Measurements from ENCODE around the gene ADIRF.
"Not testable (repeated sequence)": the region's sequence is repeated elsewhere in the genome, so short reads cannot be mapped to it uniquely, and the experiment has no call there.

The ADIRF gene

DNA sequence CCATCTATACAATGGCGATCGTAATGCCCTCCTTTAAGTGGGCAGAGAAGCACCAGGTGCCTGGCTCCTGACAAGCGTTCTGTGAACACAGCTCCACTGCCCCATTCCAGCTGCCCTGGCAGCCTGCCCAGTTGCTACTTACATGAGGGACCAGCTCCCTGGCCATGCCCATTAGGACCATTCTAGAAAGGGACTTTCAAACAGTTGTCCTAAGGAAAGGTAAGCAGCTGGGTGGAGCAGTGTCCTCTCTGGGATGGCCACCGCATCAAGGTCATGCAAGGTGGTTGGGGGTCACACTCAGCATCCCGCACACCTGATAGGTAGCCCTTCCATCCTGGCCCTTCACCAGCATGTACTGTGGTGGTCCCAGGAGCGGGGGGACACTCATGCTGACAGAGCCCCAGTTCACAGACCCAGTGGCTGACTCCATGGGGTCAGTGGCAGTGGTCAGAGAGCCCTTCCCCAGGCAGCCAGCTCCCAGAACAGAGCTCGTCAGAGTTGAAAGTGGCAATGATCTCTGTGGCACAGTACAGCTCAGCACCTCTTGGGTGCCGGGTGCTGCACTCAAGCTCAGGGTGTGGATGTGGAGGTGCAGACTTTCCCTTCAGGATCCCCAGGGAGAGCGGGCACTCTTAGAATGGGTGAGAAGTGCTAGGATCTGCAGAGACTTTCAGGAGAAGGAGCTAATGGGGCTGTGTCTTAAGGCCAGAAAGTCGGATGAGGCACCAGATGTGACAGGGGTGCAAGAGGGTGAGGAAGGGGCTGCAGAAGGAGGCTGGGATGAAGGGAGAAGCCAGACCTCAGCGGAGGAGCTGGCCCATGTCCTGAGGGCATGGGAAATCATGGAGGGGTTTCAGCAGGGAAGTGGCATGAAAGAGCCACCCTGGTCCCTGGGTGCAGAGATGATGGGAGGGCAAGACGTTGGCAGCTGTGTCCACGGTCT lies 21.8 kb upstream of the ADIRF start:
- DNase-seq, result no peak

DNA sequence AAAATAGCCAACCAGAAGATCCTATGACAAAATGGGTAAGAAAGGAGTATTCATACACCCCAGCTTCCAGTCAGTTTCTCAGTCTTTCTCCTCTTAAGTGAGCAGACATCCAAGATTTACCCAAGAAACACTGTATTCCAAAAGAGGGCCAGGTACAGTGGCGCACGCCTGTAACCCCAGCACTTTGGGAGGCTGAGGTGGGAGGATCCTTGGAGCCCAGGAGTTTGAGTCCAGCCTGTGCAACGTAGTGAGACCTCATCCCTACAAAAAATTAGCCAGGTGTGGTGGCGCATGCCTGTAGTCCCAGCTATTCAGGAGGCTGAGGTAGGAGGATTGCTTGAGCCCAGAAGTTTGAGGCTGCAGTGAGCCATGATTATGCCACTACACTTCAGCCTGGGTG lies 20.5 kb upstream of the ADIRF start:
- not testable (repeated sequence) for DNase-seq

DNA sequence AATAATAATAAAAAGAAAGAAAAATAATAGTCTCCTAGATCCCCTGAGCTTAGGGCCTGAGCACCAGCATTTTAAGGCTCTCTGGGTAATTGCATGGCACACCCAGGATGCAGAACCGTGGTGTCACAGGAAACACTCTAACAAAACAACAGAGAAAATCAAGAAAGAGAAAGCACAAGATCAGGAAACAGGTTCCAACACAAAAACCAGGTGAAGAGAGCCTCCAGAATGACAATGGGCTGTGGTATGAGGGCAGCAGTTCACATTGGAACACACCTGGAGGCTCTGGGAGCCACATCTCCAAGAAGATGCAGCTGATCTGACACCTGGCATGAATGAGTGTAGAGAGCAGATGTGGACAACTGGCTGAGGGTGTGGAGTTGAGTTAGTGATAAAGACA lies 17.9 kb upstream of the ADIRF start:
- no peak for DNase-seq

DNA sequence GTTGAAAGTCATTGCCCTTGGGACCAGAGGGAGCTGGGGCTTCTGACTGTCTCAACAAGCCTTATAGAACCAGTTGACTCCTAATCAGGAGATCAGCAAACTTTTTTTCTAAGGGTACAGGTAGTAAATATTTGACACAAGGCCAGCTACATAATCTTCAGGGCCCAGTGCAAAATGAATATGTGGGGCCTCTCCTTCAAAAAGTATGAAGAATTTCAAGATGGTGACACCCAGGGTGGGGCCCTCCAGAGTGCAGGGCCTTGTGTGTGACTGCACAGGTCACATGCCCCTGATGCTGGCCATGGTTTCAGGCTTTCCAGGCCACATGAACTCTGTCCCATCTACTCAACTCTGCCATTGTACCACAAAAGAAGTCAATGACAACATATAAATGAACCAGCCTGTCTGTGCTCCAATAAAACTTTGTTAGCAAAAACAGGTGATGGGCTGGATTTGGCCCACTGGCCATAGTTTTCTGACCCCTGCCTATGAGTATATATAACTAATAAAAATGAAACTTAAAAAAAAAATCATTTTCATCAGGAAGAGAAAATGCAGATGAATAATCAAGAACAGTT lies 17.0 kb upstream of the ADIRF start:
- DNase-seq, result no peak

DNA sequence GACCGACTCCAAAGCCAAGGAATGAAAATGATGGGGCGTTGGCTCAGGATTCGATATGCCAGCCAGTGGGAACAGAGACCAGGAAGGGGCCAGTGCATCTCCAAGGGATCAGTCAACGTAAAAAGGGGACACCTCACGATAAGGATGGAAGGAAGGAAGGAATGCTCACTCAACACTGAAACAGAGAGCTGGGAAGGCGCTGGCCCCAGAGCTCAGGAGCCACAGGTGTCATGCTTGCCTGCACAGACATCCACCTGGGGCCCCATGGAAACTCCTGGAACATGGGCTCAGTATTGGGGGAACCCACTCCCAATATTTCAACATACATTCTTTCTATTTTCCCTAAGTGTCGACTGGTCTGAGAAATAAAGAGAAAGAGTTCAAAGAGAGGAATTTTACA lies 16.2 kb upstream of the ADIRF start:
- DNase-seq, result no peak

DNA sequence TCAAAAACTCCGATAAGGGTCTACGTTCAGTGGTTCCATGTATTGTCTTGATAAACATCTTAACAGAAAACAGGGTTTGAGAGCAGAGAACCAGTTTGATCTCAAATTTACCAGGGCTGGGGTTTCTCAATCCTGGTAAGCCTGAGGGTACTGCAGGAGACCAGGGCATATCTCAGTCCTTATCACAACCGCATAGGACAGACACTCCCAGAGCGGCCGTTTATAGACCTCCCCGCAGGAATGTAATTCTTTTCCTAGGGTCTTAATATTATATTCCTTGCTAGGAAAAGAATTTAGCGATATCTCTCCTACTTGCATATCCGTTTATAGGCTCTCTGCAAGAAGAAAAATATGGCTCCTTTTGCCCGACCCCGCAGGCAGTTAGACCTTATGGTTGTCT lies 15.6 kb upstream of the ADIRF start:
- DNase-seq, result not testable (repeated sequence)

DNA sequence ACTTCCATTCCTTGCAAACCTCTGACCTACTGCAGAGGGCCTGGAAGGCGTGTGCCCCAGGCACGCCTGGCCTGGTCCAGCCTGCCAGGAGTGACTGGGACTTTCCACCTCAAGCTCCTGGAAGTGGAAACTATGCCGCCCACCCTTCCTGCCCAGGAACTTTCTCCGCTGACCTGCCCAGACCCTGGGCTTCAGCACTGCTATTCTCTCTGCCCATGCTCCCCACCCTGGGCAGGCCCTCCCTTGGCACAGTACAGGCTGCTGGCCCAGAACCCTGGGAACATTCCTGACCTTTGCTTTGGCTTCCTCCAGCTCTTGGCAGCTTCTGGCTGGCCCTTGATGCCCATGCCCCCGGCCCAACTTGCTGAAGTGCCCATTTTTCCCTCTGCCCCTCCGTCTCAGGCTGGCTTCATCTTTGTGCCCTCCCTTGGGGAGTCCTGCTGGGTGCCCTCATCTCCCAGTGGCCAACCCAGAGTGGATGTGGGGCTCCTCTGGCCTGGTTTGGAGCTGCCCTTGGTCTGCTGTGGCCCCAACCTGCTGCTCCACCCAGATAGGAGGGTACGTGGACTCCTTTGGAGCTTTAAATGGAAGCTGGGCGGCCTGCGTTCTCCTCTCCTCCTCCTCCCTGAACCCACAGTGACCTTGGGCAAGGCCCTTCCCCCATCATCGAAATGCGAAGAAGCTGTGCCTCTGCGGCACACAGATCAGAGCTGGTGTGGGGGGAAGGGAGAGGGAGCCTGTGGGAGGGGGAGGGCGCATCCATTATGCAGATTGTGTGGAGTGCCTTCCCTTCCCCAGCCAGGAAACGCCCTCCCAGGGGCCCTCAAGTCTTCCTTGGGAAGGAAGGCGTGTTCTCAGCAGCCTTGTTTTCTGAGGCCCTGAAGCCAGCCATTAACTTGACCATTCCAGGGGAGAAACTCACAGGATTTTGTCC lies 14.3 kb upstream of the ADIRF start:
- DNase-seq, result no peak

DNA sequence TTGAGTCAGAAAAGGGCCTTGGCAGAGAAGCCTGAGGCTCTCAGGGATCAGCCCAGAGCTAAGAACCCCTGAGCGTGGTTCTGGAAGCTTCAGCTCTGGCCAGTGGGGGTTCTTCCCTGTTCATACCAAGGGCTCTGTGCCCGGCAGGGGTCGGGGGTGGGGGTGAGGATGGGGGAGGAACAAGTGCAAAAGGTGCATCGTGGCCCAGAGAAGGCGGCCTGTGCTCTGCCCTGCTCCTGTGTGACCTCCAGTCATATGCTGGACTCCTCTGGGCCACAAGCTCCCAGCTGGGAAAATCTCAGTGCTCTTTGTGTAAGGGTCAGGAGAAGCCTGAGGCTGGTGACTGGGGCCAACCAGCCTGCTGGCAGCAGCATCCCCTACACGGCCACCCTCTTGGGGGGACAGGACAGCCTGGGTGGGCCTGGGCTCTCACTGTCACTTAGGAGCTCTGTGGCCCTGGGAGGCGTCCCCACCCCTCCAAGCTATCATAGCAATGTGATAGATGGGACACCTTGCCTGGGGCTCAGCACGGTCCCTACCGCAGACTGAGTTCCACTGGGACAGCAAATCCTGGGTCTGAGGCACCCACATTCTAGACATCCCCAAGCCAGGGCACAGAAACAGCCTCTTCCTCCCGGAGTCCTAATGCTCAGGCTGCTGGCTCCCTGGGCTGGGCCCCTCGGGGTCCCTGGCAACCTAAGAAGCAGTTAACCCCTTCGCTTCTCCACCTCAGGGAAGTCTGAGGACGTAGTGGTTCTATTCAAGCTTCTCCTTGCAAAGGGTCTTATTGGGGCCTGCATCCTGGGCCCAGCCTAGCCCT lies 13.4 kb upstream of the ADIRF start:
- DNase-seq, result no peak

DNA sequence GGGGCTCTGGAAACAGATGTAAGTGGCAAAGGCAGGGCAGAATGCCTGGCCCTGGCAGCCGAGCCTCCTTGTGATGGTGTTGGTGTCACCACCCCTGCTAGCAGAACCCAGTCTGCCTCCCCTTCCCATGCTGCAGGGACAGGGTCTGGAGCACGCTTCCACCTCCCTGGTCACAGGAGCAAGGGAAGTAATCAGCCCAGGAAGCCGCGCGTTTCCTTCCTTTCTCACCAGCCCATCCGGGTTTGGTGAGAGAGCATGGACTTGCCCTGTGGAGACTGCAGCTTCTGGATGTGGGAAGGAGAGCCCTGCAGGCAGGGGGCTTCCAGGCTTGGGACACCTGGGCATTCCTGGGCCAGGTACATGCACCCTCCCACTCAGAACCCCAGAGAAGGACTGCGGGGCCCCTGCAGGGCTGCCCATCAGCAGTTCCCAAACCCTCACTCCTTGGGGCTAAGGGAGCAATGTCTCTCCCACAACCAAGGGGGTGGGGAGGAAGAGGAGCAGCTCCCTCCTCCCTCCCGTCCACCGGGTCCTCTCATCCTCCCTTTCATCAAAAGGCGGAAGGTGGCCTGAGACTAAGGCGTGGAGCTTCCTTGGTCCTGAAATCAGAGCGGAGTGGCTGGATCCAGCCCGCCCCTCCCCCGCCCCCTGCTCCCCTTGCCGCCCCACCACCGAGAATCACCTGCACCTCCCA lies 12.6 kb upstream of the ADIRF start:
- no peak for DNase-seq

DNA sequence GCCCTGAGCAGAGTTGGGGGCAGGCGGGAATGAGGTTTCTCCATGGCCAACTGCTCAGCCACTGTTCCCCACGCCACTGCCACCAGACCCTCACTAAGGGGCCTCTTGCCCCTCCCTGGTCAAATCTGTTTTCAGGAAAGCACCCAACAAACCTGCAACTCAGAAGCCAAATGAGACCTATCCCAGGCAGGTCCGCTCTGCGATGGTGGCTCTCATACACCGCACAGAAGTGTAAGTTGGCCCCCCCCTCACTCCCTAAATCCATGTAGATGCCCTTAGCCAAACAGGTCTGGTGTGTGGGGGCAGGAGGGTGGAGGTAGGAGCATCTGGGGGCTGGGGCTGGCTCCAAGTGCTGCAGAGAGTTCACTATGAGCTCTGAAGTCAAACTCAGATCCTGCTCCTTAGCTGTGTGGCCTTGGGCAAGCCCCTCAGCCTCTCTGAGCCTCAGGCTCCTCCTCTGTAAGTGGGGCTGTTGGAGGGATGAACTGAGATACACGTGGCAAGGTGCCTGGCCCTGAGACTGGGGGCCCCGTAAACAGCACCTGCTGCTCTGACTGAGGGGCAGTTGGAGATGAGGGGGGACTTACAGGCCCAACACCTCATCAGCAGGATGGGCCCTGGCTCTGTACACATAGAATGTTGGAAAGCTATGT lies 12.0 kb upstream of the ADIRF start:
- DNase-seq, result no peak

DNA sequence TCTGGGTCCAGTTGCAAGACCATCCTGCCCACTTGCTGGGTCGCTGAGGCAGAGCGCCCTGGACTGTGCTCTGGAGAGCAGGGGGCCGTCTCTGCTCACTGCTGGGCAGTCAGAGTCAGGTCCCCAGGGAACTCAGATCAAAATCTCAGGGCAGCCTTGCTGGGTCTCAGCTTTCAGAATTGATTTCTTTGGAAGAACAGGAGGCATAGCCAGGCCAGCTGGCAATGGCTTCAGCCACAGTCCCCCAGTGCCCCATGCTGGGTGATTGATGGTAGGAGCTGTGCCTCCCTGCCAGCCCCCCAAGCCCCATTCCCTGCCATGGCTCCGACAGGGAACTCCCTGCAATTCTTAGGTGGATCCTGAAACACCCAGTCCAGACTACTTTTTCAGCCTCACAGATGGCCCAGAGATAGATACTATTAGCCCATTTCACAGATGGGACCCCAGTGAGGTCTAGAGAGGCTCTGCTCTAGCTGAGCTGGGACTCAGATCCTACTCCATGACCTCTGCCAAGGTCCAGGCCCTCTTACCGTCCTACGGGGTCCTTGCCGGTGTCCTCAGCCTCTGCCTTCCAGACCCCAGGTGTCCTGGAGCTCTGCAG lies 11.3 kb upstream of the ADIRF start:
- DNase-seq, result no peak

DNA sequence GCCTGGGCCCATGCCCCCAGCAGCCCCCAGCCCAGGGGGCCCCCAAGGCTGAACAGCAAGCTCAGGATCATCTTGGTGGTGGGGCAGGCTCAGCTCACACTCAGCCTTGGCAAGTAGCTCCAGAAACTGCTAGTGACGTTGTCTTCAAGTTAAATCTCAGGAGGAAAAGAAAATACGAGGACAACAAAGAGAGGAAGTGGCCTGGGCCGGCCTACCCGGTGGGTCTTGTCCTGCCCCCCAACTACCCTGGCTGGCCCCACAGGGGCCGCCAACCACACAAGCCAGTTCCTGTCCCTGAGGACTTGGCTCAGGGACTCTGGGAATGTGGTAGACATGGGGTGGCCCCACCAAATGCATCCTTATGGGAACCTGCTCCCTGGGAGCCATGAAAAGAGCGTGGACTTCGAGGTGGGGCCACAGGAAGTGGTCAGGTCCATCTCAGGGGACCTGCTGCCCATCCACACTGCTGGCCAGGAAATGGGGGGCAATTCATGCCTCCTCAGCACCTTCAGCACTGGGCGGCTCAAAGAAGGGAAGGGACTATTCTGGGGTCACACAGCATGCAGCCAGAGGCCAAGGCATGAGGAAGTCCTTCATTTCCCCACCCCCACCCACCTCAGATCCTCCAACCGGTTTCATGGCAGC lies 10.7 kb upstream of the ADIRF start, which contains the start of gene MMRN2:
TSS of gene MMRN2 (minus strand) at position 145 of the 645 bp plus-strand sequence. CDS start at position 71, 74 bp downstream.
- no peak for DNase-seq

DNA sequence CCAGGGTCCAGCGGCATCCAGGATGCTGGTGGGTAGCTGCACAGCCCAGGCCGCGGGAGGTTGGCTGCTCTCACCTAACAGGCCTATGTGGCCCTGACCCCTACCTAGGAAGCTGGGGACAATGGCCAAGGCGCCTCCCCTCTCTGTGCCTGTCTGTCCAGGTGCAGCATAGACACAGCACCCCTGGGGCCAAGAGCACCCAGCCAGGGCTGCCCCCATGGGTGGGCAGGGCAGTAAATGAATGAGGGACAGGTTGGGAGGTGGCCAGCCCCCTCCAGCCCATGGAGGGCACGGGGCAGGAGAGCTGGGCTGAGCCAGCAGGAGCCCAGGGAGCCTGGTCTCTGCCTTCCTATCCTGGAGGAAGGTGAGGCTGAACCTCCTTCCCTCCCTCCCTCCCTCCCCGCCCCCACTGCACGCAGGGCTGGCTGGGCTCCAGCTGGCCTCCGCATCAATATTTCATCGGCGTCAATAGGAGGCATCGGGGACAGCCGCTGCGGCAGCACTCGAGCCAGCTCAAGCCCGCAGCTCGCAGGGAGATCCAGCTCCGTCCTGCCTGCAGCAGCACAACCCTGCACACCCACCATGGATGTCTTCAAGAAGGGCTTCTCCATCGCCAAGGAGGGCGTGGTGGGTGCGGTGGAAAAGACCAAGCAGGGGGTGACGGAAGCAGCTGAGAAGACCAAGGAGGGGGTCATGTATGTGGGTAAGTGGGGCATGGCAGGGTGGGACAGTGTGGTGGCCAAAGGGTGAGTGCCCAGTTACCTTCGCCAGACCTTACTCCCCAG lies 10.0 kb upstream of the ADIRF start, which contains the start of gene SNCG:
TSS of gene SNCG (plus strand) at position 484 of the 785 bp plus-strand sequence. CDS start at position 583, 99 bp downstream.
- no peak for DNase-seq

DNA sequence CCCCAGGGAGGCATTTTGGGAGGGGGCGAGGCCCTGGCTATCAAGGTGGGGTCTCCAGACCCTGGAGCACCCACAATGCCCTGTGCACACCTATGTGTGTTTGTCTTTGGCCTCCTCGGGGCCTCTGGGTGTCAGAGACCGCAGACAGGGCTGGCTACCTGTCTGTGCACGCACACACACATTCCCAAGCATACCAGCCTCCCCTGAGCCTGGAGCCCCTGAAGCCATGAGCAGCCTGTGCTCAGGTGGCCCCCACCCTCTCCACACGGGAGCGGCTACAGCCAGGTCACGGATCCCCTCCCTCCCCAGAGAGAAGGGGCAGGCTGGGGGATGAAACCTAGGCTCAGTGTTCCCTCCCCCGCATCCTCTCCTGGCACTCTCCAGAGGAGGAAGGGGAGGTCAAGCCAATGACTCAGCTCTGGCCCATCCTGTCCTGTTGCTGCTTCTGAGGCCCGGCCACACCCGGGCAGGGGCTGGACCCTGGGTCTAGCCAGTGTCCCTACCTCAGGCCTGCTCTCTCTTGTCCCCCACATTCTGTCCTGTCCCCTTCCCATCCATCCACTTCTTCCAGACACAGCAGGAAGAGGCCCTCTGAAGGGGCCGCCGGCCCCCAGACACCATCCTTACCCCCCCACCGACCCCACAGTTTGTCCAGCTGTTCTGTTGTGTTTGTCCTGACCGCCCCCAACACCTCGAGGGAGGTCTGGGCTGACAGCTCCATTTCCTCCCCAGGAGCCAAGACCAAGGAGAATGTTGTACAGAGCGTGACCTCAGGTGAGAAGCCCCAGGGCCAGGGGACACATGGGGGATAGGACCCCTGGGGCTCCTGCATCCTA lies 9.2 kb upstream of the ADIRF start:
- DNase-seq, result no peak

DNA sequence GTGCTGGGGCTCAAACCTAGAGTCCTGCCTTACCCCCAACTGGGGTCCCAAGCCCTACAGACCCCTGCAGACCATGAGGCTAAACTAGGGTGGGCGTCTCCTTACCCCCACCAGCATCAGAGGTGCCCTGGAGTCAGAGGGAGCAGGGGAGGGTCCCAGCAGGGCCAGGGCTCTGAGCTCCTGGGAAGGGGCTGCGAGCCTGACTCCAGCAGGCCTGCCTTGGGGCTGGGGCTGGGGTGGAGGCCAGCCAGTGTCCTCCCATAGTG lies 8.6 kb upstream of the ADIRF start:
- DNase-seq, result no peak

DNA sequence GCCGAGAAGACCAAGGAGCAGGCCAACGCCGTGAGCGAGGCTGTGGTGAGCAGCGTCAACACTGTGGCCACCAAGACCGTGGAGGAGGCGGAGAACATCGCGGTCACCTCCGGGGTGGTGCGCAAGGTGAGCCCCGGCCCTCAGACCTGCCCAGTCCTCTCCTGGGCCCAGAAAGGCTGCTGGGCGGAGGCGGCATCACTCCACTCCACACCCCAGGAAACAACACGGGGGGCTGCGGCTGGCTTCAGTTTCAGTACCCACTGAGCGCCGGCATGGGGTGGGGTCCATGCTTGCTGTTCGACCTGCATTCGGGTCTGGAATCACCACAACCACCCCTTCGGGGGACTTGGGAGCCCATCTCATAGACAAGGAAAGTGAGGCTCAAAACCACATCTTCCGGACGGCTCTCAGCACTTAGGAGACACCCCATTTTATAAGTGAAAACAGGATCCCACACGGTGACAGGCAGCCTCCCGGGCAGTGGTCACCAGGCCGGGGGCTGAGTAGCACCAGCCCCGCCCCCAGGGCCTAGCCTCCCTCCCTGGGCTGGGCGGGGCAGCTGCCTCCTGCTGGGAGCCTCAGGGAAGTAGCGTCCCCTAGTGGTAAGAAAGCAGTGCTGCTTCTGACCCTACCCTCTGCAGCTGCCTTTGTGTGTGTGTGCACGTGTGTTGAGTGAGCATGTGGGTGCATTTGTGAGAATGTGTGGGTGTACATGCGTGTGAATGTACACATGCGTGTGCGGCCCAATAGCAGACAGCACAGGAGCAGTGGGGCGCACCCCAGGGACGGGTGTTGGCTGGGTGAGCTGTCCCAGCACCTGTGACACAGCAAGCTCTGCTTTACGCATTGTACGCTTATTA lies 8.0 kb upstream of the ADIRF start:
- DNase-seq, result no peak

DNA sequence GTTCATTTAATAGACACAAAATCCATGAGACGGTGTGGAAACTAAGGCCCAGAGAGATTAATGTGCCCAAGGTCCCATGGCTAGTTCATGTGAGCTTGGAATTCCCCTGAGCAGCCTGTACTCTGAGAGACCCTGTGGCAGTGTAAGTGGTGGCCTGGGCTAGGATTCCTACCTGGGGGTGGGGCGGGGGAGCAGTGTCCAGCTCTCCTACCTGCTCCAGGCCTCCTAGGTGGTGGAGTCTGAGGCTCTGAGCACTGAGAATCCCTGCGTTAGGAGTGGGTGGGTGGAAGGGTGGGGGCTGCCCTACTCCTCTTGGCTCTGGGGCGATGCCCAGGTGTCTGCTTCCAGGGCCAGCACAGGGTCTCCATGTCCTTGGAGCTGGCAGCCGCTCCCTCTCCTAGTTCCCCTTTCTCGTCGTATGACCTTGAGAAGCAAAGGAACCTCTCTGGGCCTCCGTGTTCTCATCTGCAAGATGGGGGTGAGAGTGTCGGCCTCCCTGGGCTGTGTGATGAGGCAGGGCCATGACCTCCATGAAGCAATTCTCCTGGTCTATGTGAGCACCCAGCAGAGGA lies 7.3 kb upstream of the ADIRF start:
- DNase-seq, result no peak

Data from bone marrow (tissue), 2 donors.